K562 (cell line): ENCODE results near the gene SNRPD2. TPM values are rescaled to one million over a fixed set of nuclear protein-coding genes. Genes with fewer than 3 reads are reported as not detected.

Source experiments
- IRF2 ChIP-seq: sonication (generic); formaldehyde crosslinking; IDR thresholded peaks from 2 replicates; pipeline ENCODE4 v1.8.1; 2022; ENCODE audit warnings: mild to moderate bottlenecking, missing genetic modification reagents
- MEIS2 ChIP-seq: fragments of 450-650 bp; IDR thresholded peaks from 2 replicates; pipeline ENCODE4 v1.6.1; 2014; ENCODE audit warnings: mild to moderate bottlenecking; ENCODE audit not compliant: partially characterized antibody
- SMARCB1 ChIP-seq: IDR thresholded peaks from 2 replicates; pipeline ENCODE4 v1.6.1; 2011; ENCODE audit warnings: improper control_type of control experiment, low read depth; ENCODE audit not compliant: insufficient read length
- ZC3H8 ChIP-seq: fragments of 450-650 bp; IDR thresholded peaks from 2 replicates; pipeline ENCODE4 v1.6.1; 2017
- ZKSCAN3 ChIP-seq: fragments of 250-450 bp; sonication (Bioruptor Pico); IDR thresholded peaks from 2 replicates; pipeline ENCODE4 v1.4.0; 2020
- polyA plus RNA-seq, 8 experiments: library from polyadenylated mRNA; depleted of rRNA in 4 of 8; stranded (reverse) in 5 of 8; unstranded in 3 of 8; fragments of >200 nt; fragmentation: Nextera tagmentation in 2 of 8; fragmentation: Illumina TruSeq in 1 of 8; extraction: Ambion mirVana in 2 of 8; extraction: Trizol in 1 of 8; gene quantifications; 2 replicates each; pipeline versions ENCODE4 v1.2.1 to v1.2.3, GENCODE V29; 2011 to 2014; ENCODE audit warnings: inconsistent platforms in 1 of 8, missing spikeins in 1 of 8
- total RNA-seq, 7 experiments: library from RNA; depleted of rRNA in 6 of 7; stranded (reverse); fragments of >200 nt in 6 of 7; fragmentation: Illumina TruSeq in 2 of 7; extraction: Trizol in 2 of 7; gene quantifications; 2 replicates each; pipeline versions ENCODE4 v1.2.1 to v1.2.3, GENCODE V29; 2011 to 2021; ENCODE audit warnings: low replicate concordance in 1 of 7
- TF ChIP-seq, protein P1 (sequence below): fragments of 200-600 bp; sonication (generic); IDR thresholded peaks from one replicate; pipeline ENCODE4 v1.6.1; 2012; ENCODE audit warnings: mild to moderate bottlenecking, low read depth, low read length, inconsistent platforms
- TF ChIP-seq, protein P2 (sequence below), 2 experiments: fragments of 450-650 bp in 1 of 2; sonication (generic) in 1 of 2; formaldehyde crosslinking in 1 of 2; IDR thresholded peaks in 1 of 2; conservative IDR thresholded peaks in 1 of 2; 2 replicates each; pipeline versions ENCODE4 v1.6.1 to v1.8.1; 2016 to 2023; ENCODE audit warnings: mild to moderate bottlenecking in 2 of 2, moderate library complexity in 2 of 2, inconsistent platforms in 1 of 2, missing genetic modification reagents in 1 of 2
- TF ChIP-seq, protein P3 (sequence below): fragments of 450-650 bp; IDR thresholded peaks from 2 replicates; pipeline ENCODE4 v1.6.1; 2016; ENCODE audit warnings: missing biosample characterization, missing genetic modification characterization
- TF ChIP-seq, protein P4 (sequence below): fragments of 450-650 bp; IDR thresholded peaks from 2 replicates; pipeline ENCODE4 v1.6.1; 2016
- TF ChIP-seq, protein P5 (sequence below): sonication (generic); formaldehyde crosslinking; IDR thresholded peaks from 2 replicates; pipeline ENCODE4 v1.8.0; 2022; ENCODE audit warnings: mild to moderate bottlenecking, missing genetic modification reagents

The SNRPD2 gene
- total and polyA plus RNA-seq, 9 of the 15 experiments (the other 6 are each of a cell fraction or from before 2014, with no cell fraction given): 728 to 4,411 (median 1,029) TPM

DNA sequence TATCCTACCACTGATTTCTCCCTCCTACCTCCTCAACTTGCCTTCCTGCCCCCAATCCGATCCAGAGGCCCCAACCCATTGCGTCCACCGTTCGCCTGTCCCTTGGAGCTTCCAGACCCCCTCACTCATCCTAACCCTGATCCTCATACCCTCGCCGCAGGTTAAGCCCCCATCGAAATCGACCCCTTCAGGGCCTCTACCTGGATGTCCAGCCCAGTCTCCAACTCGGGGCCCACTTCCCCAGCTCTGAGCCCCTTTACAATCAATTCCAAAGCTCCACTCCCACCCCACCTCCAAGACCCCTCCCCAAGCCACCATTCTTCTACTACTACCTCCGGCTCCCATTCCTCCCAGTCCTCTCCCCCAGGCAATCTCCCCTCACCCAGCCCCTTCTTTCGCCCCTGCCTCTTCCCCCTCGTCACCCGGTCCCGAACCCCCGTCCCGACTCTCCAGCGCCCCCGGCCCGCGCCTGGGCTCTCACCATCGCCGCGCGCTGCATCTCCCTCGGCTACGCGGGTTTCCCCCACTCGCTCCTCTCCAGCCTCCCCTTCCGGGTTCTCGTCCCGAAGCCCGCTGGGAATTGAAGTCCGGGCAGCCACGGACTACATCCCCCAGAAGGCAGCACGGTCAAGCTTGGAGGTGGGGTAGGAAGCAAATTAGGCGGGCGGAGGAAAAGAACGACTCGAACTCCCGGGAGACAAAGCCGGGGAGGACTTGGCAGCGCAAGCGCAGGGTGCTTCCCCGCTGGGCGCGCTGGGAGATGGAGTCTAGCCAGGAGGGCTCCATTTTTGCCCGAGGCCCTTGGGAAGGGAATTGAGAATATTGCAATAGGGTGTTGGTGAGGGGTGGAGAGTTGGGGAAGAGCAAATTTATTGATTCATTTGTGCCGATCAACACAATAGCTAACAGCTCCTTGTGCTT, 38.9 kb upstream of the SNRPD2 start, which contains the start of gene FBXO46 (continued):
- TF ChIP-seq, protein P1, sequence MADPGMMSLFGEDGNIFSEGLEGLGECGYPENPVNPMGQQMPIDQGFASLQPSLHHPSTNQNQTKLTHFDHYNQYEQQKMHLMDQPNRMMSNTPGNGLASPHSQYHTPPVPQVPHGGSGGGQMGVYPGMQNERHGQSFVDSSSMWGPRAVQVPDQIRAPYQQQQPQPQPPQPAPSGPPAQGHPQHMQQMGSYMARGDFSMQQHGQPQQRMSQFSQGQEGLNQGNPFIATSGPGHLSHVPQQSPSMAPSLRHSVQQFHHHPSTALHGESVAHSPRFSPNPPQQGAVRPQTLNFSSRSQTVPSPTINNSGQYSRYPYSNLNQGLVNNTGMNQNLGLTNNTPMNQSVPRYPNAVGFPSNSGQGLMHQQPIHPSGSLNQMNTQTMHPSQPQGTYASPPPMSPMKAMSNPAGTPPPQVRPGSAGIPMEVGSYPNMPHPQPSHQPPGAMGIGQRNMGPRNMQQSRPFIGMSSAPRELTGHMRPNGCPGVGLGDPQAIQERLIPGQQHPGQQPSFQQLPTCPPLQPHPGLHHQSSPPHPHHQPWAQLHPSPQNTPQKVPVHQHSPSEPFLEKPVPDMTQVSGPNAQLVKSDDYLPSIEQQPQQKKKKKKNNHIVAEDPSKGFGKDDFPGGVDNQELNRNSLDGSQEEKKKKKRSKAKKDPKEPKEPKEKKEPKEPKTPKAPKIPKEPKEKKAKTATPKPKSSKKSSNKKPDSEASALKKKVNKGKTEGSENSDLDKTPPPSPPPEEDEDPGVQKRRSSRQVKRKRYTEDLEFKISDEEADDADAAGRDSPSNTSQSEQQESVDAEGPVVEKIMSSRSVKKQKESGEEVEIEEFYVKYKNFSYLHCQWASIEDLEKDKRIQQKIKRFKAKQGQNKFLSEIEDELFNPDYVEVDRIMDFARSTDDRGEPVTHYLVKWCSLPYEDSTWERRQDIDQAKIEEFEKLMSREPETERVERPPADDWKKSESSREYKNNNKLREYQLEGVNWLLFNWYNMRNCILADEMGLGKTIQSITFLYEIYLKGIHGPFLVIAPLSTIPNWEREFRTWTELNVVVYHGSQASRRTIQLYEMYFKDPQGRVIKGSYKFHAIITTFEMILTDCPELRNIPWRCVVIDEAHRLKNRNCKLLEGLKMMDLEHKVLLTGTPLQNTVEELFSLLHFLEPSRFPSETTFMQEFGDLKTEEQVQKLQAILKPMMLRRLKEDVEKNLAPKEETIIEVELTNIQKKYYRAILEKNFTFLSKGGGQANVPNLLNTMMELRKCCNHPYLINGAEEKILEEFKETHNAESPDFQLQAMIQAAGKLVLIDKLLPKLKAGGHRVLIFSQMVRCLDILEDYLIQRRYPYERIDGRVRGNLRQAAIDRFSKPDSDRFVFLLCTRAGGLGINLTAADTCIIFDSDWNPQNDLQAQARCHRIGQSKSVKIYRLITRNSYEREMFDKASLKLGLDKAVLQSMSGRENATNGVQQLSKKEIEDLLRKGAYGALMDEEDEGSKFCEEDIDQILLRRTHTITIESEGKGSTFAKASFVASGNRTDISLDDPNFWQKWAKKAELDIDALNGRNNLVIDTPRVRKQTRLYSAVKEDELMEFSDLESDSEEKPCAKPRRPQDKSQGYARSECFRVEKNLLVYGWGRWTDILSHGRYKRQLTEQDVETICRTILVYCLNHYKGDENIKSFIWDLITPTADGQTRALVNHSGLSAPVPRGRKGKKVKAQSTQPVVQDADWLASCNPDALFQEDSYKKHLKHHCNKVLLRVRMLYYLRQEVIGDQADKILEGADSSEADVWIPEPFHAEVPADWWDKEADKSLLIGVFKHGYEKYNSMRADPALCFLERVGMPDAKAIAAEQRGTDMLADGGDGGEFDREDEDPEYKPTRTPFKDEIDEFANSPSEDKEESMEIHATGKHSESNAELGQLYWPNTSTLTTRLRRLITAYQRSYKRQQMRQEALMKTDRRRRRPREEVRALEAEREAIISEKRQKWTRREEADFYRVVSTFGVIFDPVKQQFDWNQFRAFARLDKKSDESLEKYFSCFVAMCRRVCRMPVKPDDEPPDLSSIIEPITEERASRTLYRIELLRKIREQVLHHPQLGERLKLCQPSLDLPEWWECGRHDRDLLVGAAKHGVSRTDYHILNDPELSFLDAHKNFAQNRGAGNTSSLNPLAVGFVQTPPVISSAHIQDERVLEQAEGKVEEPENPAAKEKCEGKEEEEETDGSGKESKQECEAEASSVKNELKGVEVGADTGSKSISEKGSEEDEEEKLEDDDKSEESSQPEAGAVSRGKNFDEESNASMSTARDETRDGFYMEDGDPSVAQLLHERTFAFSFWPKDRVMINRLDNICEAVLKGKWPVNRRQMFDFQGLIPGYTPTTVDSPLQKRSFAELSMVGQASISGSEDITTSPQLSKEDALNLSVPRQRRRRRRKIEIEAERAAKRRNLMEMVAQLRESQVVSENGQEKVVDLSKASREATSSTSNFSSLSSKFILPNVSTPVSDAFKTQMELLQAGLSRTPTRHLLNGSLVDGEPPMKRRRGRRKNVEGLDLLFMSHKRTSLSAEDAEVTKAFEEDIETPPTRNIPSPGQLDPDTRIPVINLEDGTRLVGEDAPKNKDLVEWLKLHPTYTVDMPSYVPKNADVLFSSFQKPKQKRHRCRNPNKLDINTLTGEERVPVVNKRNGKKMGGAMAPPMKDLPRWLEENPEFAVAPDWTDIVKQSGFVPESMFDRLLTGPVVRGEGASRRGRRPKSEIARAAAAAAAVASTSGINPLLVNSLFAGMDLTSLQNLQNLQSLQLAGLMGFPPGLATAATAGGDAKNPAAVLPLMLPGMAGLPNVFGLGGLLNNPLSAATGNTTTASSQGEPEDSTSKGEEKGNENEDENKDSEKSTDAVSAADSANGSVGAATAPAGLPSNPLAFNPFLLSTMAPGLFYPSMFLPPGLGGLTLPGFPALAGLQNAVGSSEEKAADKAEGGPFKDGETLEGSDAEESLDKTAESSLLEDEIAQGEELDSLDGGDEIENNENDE: no peak
- TF ChIP-seq SMARCB1 (no peak), MEIS2 (peak; percentile 85), ZC3H8 (no peak), IRF2 (no peak), ZKSCAN3 (CRISPR knock-in tag) (no peak)
- TF ChIP-seq, protein P2, sequence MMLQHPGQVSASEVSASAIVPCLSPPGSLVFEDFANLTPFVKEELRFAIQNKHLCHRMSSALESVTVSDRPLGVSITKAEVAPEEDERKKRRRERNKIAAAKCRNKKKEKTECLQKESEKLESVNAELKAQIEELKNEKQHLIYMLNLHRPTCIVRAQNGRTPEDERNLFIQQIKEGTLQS (IDR thresholded peaks at IDR 0.05): no peak
- TF ChIP-seq, protein P2 (CRISPR knock-in tag; conservative IDR thresholded peaks at IDR 0.05): no peak
- TF ChIP-seq, protein P3, sequence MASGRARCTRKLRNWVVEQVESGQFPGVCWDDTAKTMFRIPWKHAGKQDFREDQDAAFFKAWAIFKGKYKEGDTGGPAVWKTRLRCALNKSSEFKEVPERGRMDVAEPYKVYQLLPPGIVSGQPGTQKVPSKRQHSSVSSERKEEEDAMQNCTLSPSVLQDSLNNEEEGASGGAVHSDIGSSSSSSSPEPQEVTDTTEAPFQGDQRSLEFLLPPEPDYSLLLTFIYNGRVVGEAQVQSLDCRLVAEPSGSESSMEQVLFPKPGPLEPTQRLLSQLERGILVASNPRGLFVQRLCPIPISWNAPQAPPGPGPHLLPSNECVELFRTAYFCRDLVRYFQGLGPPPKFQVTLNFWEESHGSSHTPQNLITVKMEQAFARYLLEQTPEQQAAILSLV: no peak
- TF ChIP-seq, protein P4, sequence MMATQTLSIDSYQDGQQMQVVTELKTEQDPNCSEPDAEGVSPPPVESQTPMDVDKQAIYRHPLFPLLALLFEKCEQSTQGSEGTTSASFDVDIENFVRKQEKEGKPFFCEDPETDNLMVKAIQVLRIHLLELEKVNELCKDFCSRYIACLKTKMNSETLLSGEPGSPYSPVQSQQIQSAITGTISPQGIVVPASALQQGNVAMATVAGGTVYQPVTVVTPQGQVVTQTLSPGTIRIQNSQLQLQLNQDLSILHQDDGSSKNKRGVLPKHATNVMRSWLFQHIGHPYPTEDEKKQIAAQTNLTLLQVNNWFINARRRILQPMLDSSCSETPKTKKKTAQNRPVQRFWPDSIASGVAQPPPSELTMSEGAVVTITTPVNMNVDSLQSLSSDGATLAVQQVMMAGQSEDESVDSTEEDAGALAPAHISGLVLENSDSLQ: no peak
- TF ChIP-seq, protein P5, sequence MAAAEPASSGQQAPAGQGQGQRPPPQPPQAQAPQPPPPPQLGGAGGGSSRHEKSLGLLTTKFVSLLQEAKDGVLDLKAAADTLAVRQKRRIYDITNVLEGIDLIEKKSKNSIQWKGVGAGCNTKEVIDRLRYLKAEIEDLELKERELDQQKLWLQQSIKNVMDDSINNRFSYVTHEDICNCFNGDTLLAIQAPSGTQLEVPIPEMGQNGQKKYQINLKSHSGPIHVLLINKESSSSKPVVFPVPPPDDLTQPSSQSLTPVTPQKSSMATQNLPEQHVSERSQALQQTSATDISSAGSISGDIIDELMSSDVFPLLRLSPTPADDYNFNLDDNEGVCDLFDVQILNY (CRISPR knock-in tag): no peak
